Measurements from ENCODE around the gene VPS45.

VPS45 gene

GRCh38 chr1:150186789-150187559, 119.4 kb downstream of the VPS45 start:
- no peak for DNase-seq (ENCODE audit: low read depth in 2 of 2, low spot score in 1 of 2)

- no peak for DNase-seq (ENCODE audit: low read depth in 2 of 2, low spot score in 1 of 2)
Measured at GRCh38 chr1:150187560-150187931, 120.0 kb downstream of the VPS45 start.

GRCh38 chr1:150192012-150192411, 124.4 kb downstream of the VPS45 start:
- DNase-seq (ENCODE audit: low read depth in 2 of 2, low spot score in 1 of 2): no peak

GRCh38 chr1:150194381-150195031, 126.9 kb downstream of the VPS45 start:
- DNase-seq (ENCODE audit: low read depth in 2 of 2, low spot score in 1 of 2): no peak

All from stimulated activated CD8-positive, alpha-beta memory T cell treated with anti-CD3 and anti-CD28 coated beads, Interleukin-4, amount 100 ng/mL, for 1 hour (primary cell).